Measurements from ENCODE around the gene MAST4. TPM values are rescaled to one million over a fixed set of nuclear protein-coding genes. Genes with fewer than 3 reads are reported as not detected.

Gene MAST4
- polyA plus RNA-seq, 1 donor (not counting 4 experiments of a cell fraction or from before 2014, with no cell fraction given), result 19.8 TPM

- Histone ChIP-seq H2AFZ (ENCODE audit: control insufficient read depth, low read length) (no peak overlapping the region), H4K20me1 (ENCODE audit: control insufficient read depth, extremely low read depth, insufficient read depth, low read length) (peaks cover 5% of the 10 kb centered on the region), H3K9me3 (ENCODE audit: control insufficient read depth, low read depth, low read length) (no peaks in the 10 kb centered on the region), H3K27me3 (ENCODE audit: control insufficient read depth, extremely low read depth, insufficient read depth, low read length) (no peaks in the 10 kb centered on the region), H3K4me2 (ENCODE audit: control insufficient read depth, extremely low read depth, insufficient read depth, low read depth, low read length) (no peak overlapping the region), H3K9me1 (ENCODE audit: control insufficient read depth, extremely low read depth, insufficient read depth, low read length) (no peaks in the 10 kb centered on the region), H3K4me1 (ENCODE audit: control insufficient read depth, extremely low read depth, insufficient read depth, low read length) (no peaks in the 10 kb centered on the region), H3K9ac (ENCODE audit: control insufficient read depth, extremely low read depth, insufficient read depth, low read length) (no peak overlapping the region), H3K36me3 (ENCODE audit: control insufficient read depth in 2 of 2, extremely low read depth in 1 of 2, insufficient read depth in 2 of 2, low read length in 2 of 2) (peaks cover 3 to 5% of the 10 kb centered on the region in 2 experiments), H3K79me2 (ENCODE audit: control insufficient read depth, insufficient read depth, low read length) (peaks cover 34% of the 10 kb centered on the region), H3K4me3 (ENCODE audit: control insufficient read depth in 2 of 3, extremely low read depth in 1 of 3, insufficient read depth in 2 of 3, low read depth in 1 of 3, low read length in 3 of 3) (no peak overlapping the region), H3K27ac (ENCODE audit: control insufficient read depth, insufficient read depth, low read length) (no peak overlapping the region)
- no peak for FAIRE-seq
- dilution Hi-C loops (cut with MboI; ENCODE audit: extremely low pct_ligation_motif_present, low sequenced_read_pairs), result no loop called here
- no peak for TF ChIP-seq EZH2 (IDR thresholded peaks at IDR 0.05; ENCODE audit: low read length)
- TF ChIP-seq, protein P1, sequence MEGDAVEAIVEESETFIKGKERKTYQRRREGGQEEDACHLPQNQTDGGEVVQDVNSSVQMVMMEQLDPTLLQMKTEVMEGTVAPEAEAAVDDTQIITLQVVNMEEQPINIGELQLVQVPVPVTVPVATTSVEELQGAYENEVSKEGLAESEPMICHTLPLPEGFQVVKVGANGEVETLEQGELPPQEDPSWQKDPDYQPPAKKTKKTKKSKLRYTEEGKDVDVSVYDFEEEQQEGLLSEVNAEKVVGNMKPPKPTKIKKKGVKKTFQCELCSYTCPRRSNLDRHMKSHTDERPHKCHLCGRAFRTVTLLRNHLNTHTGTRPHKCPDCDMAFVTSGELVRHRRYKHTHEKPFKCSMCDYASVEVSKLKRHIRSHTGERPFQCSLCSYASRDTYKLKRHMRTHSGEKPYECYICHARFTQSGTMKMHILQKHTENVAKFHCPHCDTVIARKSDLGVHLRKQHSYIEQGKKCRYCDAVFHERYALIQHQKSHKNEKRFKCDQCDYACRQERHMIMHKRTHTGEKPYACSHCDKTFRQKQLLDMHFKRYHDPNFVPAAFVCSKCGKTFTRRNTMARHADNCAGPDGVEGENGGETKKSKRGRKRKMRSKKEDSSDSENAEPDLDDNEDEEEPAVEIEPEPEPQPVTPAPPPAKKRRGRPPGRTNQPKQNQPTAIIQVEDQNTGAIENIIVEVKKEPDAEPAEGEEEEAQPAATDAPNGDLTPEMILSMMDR (optimal IDR thresholded peaks at IDR 0.05 in 1 of 3, IDR thresholded peaks at IDR 0.05 in 1 of 3, conservative IDR thresholded peaks at IDR 0.05 in 1 of 3; ENCODE audit: extremely low read depth in 1 of 3, insufficient read depth in 2 of 3, low read length in 3 of 3), result no peak
- DNase-seq (ENCODE audit: low read depth, low spot score), result no peak
Observed at GRCh38 chr5:67073045-67073680, 477.0 kb downstream of the MAST4 start.

DNA sequence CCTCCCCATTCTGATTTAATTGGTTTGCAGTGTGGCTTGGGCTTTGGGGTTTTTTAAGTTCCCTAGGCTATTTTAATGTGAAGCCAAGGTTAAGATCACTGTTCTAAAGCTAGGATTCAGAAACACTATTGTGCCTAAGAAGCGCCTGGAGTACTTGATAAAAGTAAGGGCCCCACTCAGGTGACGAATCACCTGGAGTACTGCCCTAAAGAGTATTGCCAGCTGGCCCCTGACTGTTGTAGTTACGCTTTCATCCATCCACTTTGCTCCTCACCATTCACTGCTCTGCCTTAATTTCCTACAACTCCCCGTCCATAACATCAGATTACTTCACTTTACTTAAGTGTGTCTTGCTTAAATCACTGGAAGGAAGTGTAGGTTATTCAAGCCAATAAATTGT, 481.1 kb downstream of the MAST4 start:
- Histone ChIP-seq H3K4me1 (ENCODE audit: control insufficient read depth, extremely low read depth, insufficient read depth, low read length) (no peaks in the 10 kb centered on the region), H3K9me3 (ENCODE audit: control insufficient read depth, low read depth, low read length) (no peaks in the 10 kb centered on the region), H4K20me1 (ENCODE audit: control insufficient read depth, extremely low read depth, insufficient read depth, low read length) (no peaks in the 10 kb centered on the region), H3K9ac (ENCODE audit: control insufficient read depth, extremely low read depth, insufficient read depth, low read length) (no peak overlapping the region), H3K27me3 (ENCODE audit: control insufficient read depth, extremely low read depth, insufficient read depth, low read length) (no peaks in the 10 kb centered on the region), H3K4me2 (ENCODE audit: control insufficient read depth, extremely low read depth, insufficient read depth, low read depth, low read length) (no peak overlapping the region), H3K27ac (ENCODE audit: control insufficient read depth, insufficient read depth, low read length) (no peak overlapping the region), H3K79me2 (ENCODE audit: control insufficient read depth, insufficient read depth, low read length) (peaks cover 16% of the 10 kb centered on the region), H2AFZ (ENCODE audit: control insufficient read depth, low read length) (no peak overlapping the region), H3K4me3 (ENCODE audit: control insufficient read depth in 2 of 3, extremely low read depth in 1 of 3, insufficient read depth in 2 of 3, low read depth in 1 of 3, low read length in 3 of 3) (no peak overlapping the region), H3K9me1 (ENCODE audit: control insufficient read depth, extremely low read depth, insufficient read depth, low read length) (no peaks in the 10 kb centered on the region), H3K36me3 (ENCODE audit: control insufficient read depth in 2 of 2, extremely low read depth in 1 of 2, insufficient read depth in 2 of 2, low read length in 2 of 2) (peaks cover 0 to 4% of the 10 kb centered on the region in 2 experiments)
- dilution Hi-C loops (cut with MboI; ENCODE audit: extremely low pct_ligation_motif_present, low sequenced_read_pairs), result no loop called here
- no peak for FAIRE-seq
- TF ChIP-seq, protein P1 (optimal IDR thresholded peaks at IDR 0.05 in 1 of 3, IDR thresholded peaks at IDR 0.05 in 1 of 3, conservative IDR thresholded peaks at IDR 0.05 in 1 of 3; ENCODE audit: extremely low read depth in 1 of 3, insufficient read depth in 2 of 3, low read length in 3 of 3), result no peak
- no peak for TF ChIP-seq EZH2 (IDR thresholded peaks at IDR 0.05; ENCODE audit: low read length)
- DNase-seq (ENCODE audit: low read depth, low spot score), result no peak

Data from keratinocyte (primary cell).